Measurements from ENCODE around the gene MRPL50.

Gene MRPL50

DNA sequence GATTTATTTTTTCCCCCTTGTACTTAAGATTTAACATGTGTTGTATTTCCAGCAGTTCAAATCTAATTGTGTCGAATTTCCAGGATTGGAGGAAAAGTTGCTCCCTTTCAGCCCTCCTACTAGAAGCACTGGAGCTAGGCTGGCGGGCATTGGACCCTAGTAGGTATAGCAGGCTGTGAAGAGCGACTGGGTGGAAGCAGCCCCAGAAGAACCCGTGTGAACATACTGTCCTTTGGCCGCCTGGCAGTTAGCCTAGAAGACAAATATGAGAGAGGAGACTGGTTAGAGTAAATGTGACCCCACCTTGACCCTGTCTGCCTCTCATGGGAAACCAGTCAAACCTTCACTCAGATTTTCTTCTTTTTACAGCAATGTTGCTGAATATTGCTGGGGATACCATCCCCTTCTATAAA is 23.2 kb upstream of the MRPL50 start:
- no peaks in the 10 kb centered on the region for H3K9me2 ChIP-seq (replicated peaks; ENCODE audit: insufficient read depth, low read length)
- H3F3A ChIP-seq (ENCODE audit: insufficient read depth): no peaks in the 10 kb centered on the region
- H3K9ac ChIP-seq (ENCODE audit: low read length): no peak overlapping the region
- H3K27me3 ChIP-seq (ENCODE audit: low read length): no peaks in the 10 kb centered on the region
- no peak overlapping the region for H2AFZ ChIP-seq (ENCODE audit: low read depth, low read length, severe bottlenecking)
- no peaks in the 10 kb centered on the region for H4K20me1 ChIP-seq (ENCODE audit: low read depth, low read length)
- H3K4me2 ChIP-seq (ENCODE audit: low read depth, low read length, poor library complexity, severe bottlenecking): no peak overlapping the region
- no peaks in the 10 kb centered on the region for H3K36me3 ChIP-seq (ENCODE audit: low read length)
- no peak for TF ChIP-seq EZH2phosphoT487 (conservative IDR thresholded peaks at IDR 0.05; ENCODE audit: low read length)
- TF ChIP-seq, protein P1, sequence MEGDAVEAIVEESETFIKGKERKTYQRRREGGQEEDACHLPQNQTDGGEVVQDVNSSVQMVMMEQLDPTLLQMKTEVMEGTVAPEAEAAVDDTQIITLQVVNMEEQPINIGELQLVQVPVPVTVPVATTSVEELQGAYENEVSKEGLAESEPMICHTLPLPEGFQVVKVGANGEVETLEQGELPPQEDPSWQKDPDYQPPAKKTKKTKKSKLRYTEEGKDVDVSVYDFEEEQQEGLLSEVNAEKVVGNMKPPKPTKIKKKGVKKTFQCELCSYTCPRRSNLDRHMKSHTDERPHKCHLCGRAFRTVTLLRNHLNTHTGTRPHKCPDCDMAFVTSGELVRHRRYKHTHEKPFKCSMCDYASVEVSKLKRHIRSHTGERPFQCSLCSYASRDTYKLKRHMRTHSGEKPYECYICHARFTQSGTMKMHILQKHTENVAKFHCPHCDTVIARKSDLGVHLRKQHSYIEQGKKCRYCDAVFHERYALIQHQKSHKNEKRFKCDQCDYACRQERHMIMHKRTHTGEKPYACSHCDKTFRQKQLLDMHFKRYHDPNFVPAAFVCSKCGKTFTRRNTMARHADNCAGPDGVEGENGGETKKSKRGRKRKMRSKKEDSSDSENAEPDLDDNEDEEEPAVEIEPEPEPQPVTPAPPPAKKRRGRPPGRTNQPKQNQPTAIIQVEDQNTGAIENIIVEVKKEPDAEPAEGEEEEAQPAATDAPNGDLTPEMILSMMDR (IDR thresholded peaks at IDR 0.05; ENCODE audit: insufficient read depth, low read length, poor library complexity, severe bottlenecking): no peak
- no peak overlapping the region for H3K27ac ChIP-seq (ENCODE audit: low read depth, low read length)
- no peaks in the 10 kb centered on the region for H3K9me3 ChIP-seq (ENCODE audit: insufficient read depth, low read length)
- H3K79me2 ChIP-seq (ENCODE audit: insufficient read depth, low read length): no peaks in the 10 kb centered on the region
- H3K4me3 ChIP-seq (ENCODE audit: insufficient read depth, low read length, poor library complexity, severe bottlenecking): no peak overlapping the region

GRCh38 chr9:101419863-101420262 is 21.4 kb upstream of the MRPL50 start:
- Histone ChIP-seq H3K36me3 (ENCODE audit: low read length) (no peaks in the 10 kb centered on the region), H3F3A (ENCODE audit: insufficient read depth) (0 out of 2 replicates have a peak, but pooled peaks cover 2% of the 10 kb centered on the region), H3K4me2 (ENCODE audit: low read depth, low read length, poor library complexity, severe bottlenecking) (no peak overlapping the region), H3K9ac (ENCODE audit: low read length) (no peak overlapping the region), H4K20me1 (ENCODE audit: low read depth, low read length) (no peaks in the 10 kb centered on the region), H3K79me2 (ENCODE audit: insufficient read depth, low read length) (no peaks in the 10 kb centered on the region), H3K9me3 (ENCODE audit: insufficient read depth, low read length) (no peaks in the 10 kb centered on the region), H2AFZ (ENCODE audit: low read depth, low read length, severe bottlenecking) (no peak overlapping the region), H3K27ac (ENCODE audit: low read depth, low read length) (no peak overlapping the region), H3K4me3 (ENCODE audit: insufficient read depth, low read length, poor library complexity, severe bottlenecking) (no peak overlapping the region), H3K27me3 (ENCODE audit: low read length) (no peaks in the 10 kb centered on the region), H3K9me2 (replicated peaks; ENCODE audit: insufficient read depth, low read length) (no peaks in the 10 kb centered on the region)
- no peak for TF ChIP-seq EZH2phosphoT487 (conservative IDR thresholded peaks at IDR 0.05; ENCODE audit: low read length)
- TF ChIP-seq, protein P1 (IDR thresholded peaks at IDR 0.05; ENCODE audit: insufficient read depth, low read length, poor library complexity, severe bottlenecking): no peak

GRCh38 chr9:101418518-101419430 is 20.4 kb upstream of the MRPL50 start:
- Histone ChIP-seq H2AFZ (ENCODE audit: low read depth, low read length, severe bottlenecking) (no peak overlapping the region), H3K9me3 (ENCODE audit: insufficient read depth, low read length) (no peaks in the 10 kb centered on the region), H4K20me1 (ENCODE audit: low read depth, low read length) (no peaks in the 10 kb centered on the region), H3K36me3 (ENCODE audit: low read length) (no peaks in the 10 kb centered on the region), H3K79me2 (ENCODE audit: insufficient read depth, low read length) (no peaks in the 10 kb centered on the region), H3K9ac (ENCODE audit: low read length) (no peak overlapping the region), H3K9me2 (replicated peaks; ENCODE audit: insufficient read depth, low read length) (no peaks in the 10 kb centered on the region), H3F3A (ENCODE audit: insufficient read depth) (0 out of 2 replicates have a peak, but pooled peaks cover 4% of the 10 kb centered on the region), H3K4me2 (ENCODE audit: low read depth, low read length, poor library complexity, severe bottlenecking) (no peak overlapping the region), H3K27ac (ENCODE audit: low read depth, low read length) (no peak overlapping the region), H3K27me3 (ENCODE audit: low read length) (no peaks in the 10 kb centered on the region), H3K4me3 (ENCODE audit: insufficient read depth, low read length, poor library complexity, severe bottlenecking) (no peak overlapping the region)
- TF ChIP-seq, protein P1 (IDR thresholded peaks at IDR 0.05; ENCODE audit: insufficient read depth, low read length, poor library complexity, severe bottlenecking): no peak
- no peak for TF ChIP-seq EZH2phosphoT487 (conservative IDR thresholded peaks at IDR 0.05; ENCODE audit: low read length)

Data from SU-DHL-6 (cell line).